IMR-90 (cell line): ENCODE results near the gene CNTN4. TPM values are rescaled to one million over a fixed set of nuclear protein-coding genes. Genes with fewer than 3 reads are reported as not detected.

Experiments
- ATAC-seq: fragments of 200-7000 bp; cut with Tn5 transposase; 2 replicates; pipeline ENCODE4 v1.9.1; 2020; ENCODE audit warnings: low read depth, mild to moderate bottlenecking, moderate library complexity
- BruUV-seq: library from RNA; stranded (reverse); fragments of 400-500 nt; replicated peaks from 2 replicates; lab custom pipeline; 2021; lab: Mats Ljungman, UMichigan
- CTCF ChIA-PET: fragments of 300-600 bp; formaldehyde crosslinking; extraction: SDS; loops from one replicate; lab custom pipeline; 2021; ENCODE audit warnings: antibody characterized with exemption; lab: Yijun Ruan, JAX
- POLR2A ChIA-PET: fragments of 300-600 bp; sonication (Branson Sonifier 250); formaldehyde crosslinking; loops from one replicate; lab custom pipeline; 2022; ENCODE audit warnings: antibody characterized with exemption; ENCODE audit not compliant: unreplicated experiment; lab: Charles Lee
- DNase-seq: peaks from one replicate; pipeline ENCODE4 v3.0.0; 2013
- H2AFZ ChIP-seq: replicated peaks from 2 replicates; pipeline ENCODE3; 2013; ENCODE audit warnings: low read length, mild to moderate bottlenecking; ENCODE audit not compliant: poor library complexity
- H2AK5ac ChIP-seq: 2 replicates; pipeline ENCODE4 v1.6.1; 2013; ENCODE audit warnings: low read depth, low read length, inconsistent platforms
- H2AK9ac ChIP-seq: replicated peaks from 2 replicates; pipeline ENCODE3; 2013; ENCODE audit warnings: mild to moderate bottlenecking, low read depth, low read length, moderate library complexity; ENCODE audit not compliant: poor library complexity
- H2BK120ac ChIP-seq: 2 replicates; pipeline ENCODE4 v1.6.1; 2013; ENCODE audit warnings: low read depth, low read length, inconsistent platforms
- H2BK15ac ChIP-seq: 3 replicates; pipeline ENCODE4 v1.6.1; 2013; ENCODE audit warnings: low read depth, low read length, inconsistent platforms
- H2BK20ac ChIP-seq: 2 replicates; pipeline ENCODE4 v1.6.1; 2013; ENCODE audit warnings: low read depth, mild to moderate bottlenecking, inconsistent platforms, low read length, moderate library complexity
- H2BK5ac ChIP-seq: 2 replicates; pipeline ENCODE4 v1.6.1; 2013; ENCODE audit warnings: mild to moderate bottlenecking, low read depth, low read length, inconsistent platforms; ENCODE audit not compliant: poor library complexity, severe bottlenecking
- H3K14ac ChIP-seq: replicated peaks from 2 replicates; pipeline ENCODE4 v1.6.1; 2013; ENCODE audit warnings: low read depth, low read length, inconsistent platforms
- H3K18ac ChIP-seq: 2 replicates; pipeline ENCODE4 v1.6.1; 2013; ENCODE audit warnings: low read depth, low read length, control low read depth
- H3K23ac ChIP-seq: 2 replicates; pipeline ENCODE4 v1.6.1; 2013; ENCODE audit warnings: low read depth, low read length, inconsistent platforms
- H3K27ac ChIP-seq: 2 replicates; pipeline ENCODE4 v1.5.1; 2013; ENCODE audit warnings: mild to moderate bottlenecking, control low read depth, low read length; ENCODE audit not compliant: insufficient read depth
- H3K27me3 ChIP-seq: 2 replicates; pipeline ENCODE4 v1.6.1; 2013; ENCODE audit warnings: low read length; ENCODE audit not compliant: control insufficient read depth, insufficient read depth
- H3K36me3 ChIP-seq: 2 replicates; pipeline ENCODE4 v1.6.1; 2013; ENCODE audit warnings: low read length, mixed read lengths; ENCODE audit not compliant: control insufficient read depth, insufficient read depth
- H3K4ac ChIP-seq: 2 replicates; pipeline ENCODE4 v1.6.1; 2013; ENCODE audit warnings: low read depth, low read length, inconsistent platforms
- H3K4me1 ChIP-seq: 2 replicates; pipeline ENCODE4 v1.6.1; 2013; ENCODE audit warnings: low read length, mixed read lengths; ENCODE audit not compliant: control insufficient read depth, insufficient read depth
- H3K4me2 ChIP-seq: 2 replicates; pipeline ENCODE4 v1.6.1; 2013; ENCODE audit warnings: low read depth, mild to moderate bottlenecking, control low read depth, low read length, moderate library complexity
- H3K4me3 ChIP-seq: 2 replicates; pipeline ENCODE4 v1.5.1; 2013; ENCODE audit warnings: low read depth, mild to moderate bottlenecking, control low read depth, low read length, moderate library complexity; ENCODE audit not compliant: insufficient read depth
- H3K56ac ChIP-seq: 2 replicates; pipeline ENCODE4 v1.6.1; 2013; ENCODE audit warnings: low read length, inconsistent platforms; ENCODE audit not compliant: insufficient read depth; ENCODE audit errors: extremely low read depth
- H3K79me1 ChIP-seq, 2 experiments: 2 replicates each; pipeline ENCODE4 v1.6.1; 2013; ENCODE audit warnings: low read length in 2 of 2, inconsistent platforms in 1 of 2, low read depth in 1 of 2
- H3K9ac ChIP-seq: 2 replicates; pipeline ENCODE4 v1.6.1; 2013; ENCODE audit warnings: low read depth, low read length, control low read depth
- H3K9me1 ChIP-seq: 2 replicates; pipeline ENCODE4 v1.6.1; 2013; ENCODE audit warnings: low read length, inconsistent platforms; ENCODE audit not compliant: insufficient read depth
- H3K9me3 ChIP-seq: 2 replicates; pipeline ENCODE4 v1.6.1; 2013; ENCODE audit warnings: low read length; ENCODE audit not compliant: control insufficient read depth, insufficient read depth
- H4K20me1 ChIP-seq: 2 replicates; pipeline ENCODE4 v1.6.1; 2013; ENCODE audit warnings: low read length, inconsistent platforms; ENCODE audit not compliant: insufficient read depth
- H4K5ac ChIP-seq: 2 replicates; pipeline ENCODE4 v1.6.1; 2013; ENCODE audit warnings: mild to moderate bottlenecking, low read depth, low read length, control low read depth
- H4K8ac ChIP-seq, 2 experiments: 2 replicates each; pipeline ENCODE4 v1.6.1; 2013; ENCODE audit warnings: low read depth in 2 of 2, low read length in 2 of 2, control low read depth in 1 of 2, inconsistent platforms in 1 of 2
- H4K91ac ChIP-seq: 2 replicates; pipeline ENCODE4 v1.6.1; 2013; ENCODE audit warnings: low read depth, low read length, inconsistent platforms; ENCODE audit not compliant: insufficient read depth
- BHLHE40 ChIP-seq: fragments of 150-350 bp; IDR thresholded peaks from 2 replicates; pipeline ENCODE4 v1.6.1; 2016; ENCODE audit warnings: mild to moderate bottlenecking, low read depth, low read length
- CEBPB ChIP-seq: IDR thresholded peaks from 2 replicates; pipeline ENCODE4 v1.6.1; 2012; ENCODE audit warnings: low read depth, low read length, improper control_type of control experiment
- CHD1 ChIP-seq: IDR thresholded peaks from 2 replicates; pipeline ENCODE4 v1.6.1; 2012; ENCODE audit warnings: low read depth, low read length, improper control_type of control experiment
- CTCF ChIP-seq: conservative IDR thresholded peaks from 2 replicates; pipeline ENCODE4 v1.5.1; 2012; ENCODE audit warnings: mild to moderate bottlenecking, low read depth, low read length, improper control_type of control experiment
- ELK1 ChIP-seq: fragments of 150-350 bp; IDR thresholded peaks from 2 replicates; pipeline ENCODE4 v1.6.1; 2016; ENCODE audit warnings: low read depth, mild to moderate bottlenecking, low read length, moderate library complexity, borderline replicate concordance
- FOS ChIP-seq: fragments of 150-350 bp; IDR thresholded peaks from 2 replicates; pipeline ENCODE4 v1.6.1; 2016; ENCODE audit warnings: low read depth, low read length
- MAFK ChIP-seq: IDR thresholded peaks from 2 replicates; pipeline ENCODE4 v1.6.1; 2012; ENCODE audit warnings: low read depth, low read length, improper control_type of control experiment
- MAZ ChIP-seq: IDR thresholded peaks from 2 replicates; pipeline ENCODE4 v1.6.1; 2012; ENCODE audit warnings: low read depth, mild to moderate bottlenecking, low read length, improper control_type of control experiment, moderate library complexity, borderline replicate concordance
- MXI1 ChIP-seq: IDR thresholded peaks from 2 replicates; pipeline ENCODE4 v1.6.1; 2012; ENCODE audit warnings: low read depth, mild to moderate bottlenecking, low read length, moderate library complexity, borderline replicate concordance
- NFE2L2 ChIP-seq: fragments of 150-350 bp; IDR thresholded peaks from 2 replicates; pipeline ENCODE4 v1.6.1; 2016; ENCODE audit warnings: low read depth, mild to moderate bottlenecking, low read length
- POLR2A ChIP-seq: IDR thresholded peaks from 2 replicates; pipeline ENCODE4 v1.6.1; 2012; ENCODE audit warnings: mild to moderate bottlenecking, low read depth, low read length
- RAD21 ChIP-seq: IDR thresholded peaks from 2 replicates; pipeline ENCODE4 v1.6.1; 2012; ENCODE audit warnings: low read length, improper control_type of control experiment
- RCOR1 ChIP-seq: IDR thresholded peaks from 2 replicates; pipeline ENCODE4 v1.6.1; 2012; ENCODE audit warnings: mild to moderate bottlenecking, low read length, improper control_type of control experiment; ENCODE audit not compliant: insufficient replicate concordance
- RFX5 ChIP-seq: IDR thresholded peaks from 2 replicates; pipeline ENCODE4 v1.8.0; 2012; ENCODE audit warnings: low read depth, mild to moderate bottlenecking, low read length, moderate library complexity
- SMC3 ChIP-seq: fragments of 150-350 bp; IDR thresholded peaks from 2 replicates; pipeline ENCODE4 v1.6.1; 2016; ENCODE audit warnings: low read depth, mild to moderate bottlenecking, antibody characterized with exemption, low read length, moderate library complexity
- USF2 ChIP-seq: fragments of 150-350 bp; IDR thresholded peaks from 2 replicates; pipeline ENCODE4 v1.6.1; 2017; ENCODE audit warnings: mild to moderate bottlenecking, antibody characterized with exemption, low read length, low read depth
- WGBS, 2 experiments: methylation state at CpG; one replicate each; pipeline versions ENCODE4 v1.1.5 to v1.1.7; 2013; ENCODE audit warnings: missing lambda C conversion rate in 2 of 2; ENCODE audit not compliant: insufficient read length in 1 of 2; ENCODE audit errors: extremely low coverage in 2 of 2; 5-methylcytosine and 5-hydroxymethylcytosine counted together
- dilution Hi-C: fragments of 300-500 bp; cut with HindIII; formaldehyde crosslinking; loops from one replicate; pipeline ENCODE4 v1.14.3; 2018; ENCODE audit warnings: low sequenced_read_pairs; ENCODE audit not compliant: unreplicated experiment
- in situ Hi-C: fragments of 300-500 bp; cut with MboI; formaldehyde crosslinking; loops from 3 replicates; pipeline ENCODE4 v1.14.3; 2019; ENCODE audit warnings: low sequenced_read_pairs, inconsistent platforms, mixed read lengths
- intact Hi-C: fragments of 100-400 bp; cut with micrococcal nuclease; formaldehyde crosslinking; loops from 2 replicates; pipeline ENCODE4 v1.10.0; 2022
- polyA plus RNA-seq, 3 experiments: library from polyadenylated mRNA; depleted of rRNA; stranded (reverse); fragments of >200 nt; gene quantifications; 2 replicates each; pipeline ENCODE4 v1.2.3, GENCODE V29; 2012; ENCODE audit warnings: low replicate concordance in 1 of 3
- total RNA-seq: library from RNA; depleted of rRNA; stranded (reverse); fragments of >200 nt; gene quantifications from 2 replicates; pipeline ENCODE4 v1.2.3, GENCODE V29; 2012

The CNTN4 gene
- total and polyA plus RNA-seq, 2 of the 4 experiments (the other 2 are of a cell fraction) = under 0.01 TPM; not detected in 1

- H3K4ac ChIP-seq = no peak overlapping the region
- H2AK9ac ChIP-seq = no peak overlapping the region
- no peak overlapping the region for H2BK120ac ChIP-seq
- no peak overlapping the region for H3K27ac ChIP-seq
- no CpG with 5 or more reads among the region's 5 CpGs for whole genome bisulfite sequencing, 2 experiments
- no peaks in the 10 kb centered on the region for H3K79me1 ChIP-seq
- dilution Hi-C loops = no loop called here
- DNase-seq (no peak), ATAC-seq (no peak)
- no peak overlapping the region for H2BK5ac ChIP-seq
- H3K18ac ChIP-seq = no peak overlapping the region
- no peak overlapping the region for H4K8ac ChIP-seq
- ChIA-PET POLR2A (no interaction called here), CTCF (no interaction called here)
- no peak overlapping the region for H3K4me3 ChIP-seq
- H2BK20ac ChIP-seq = no peak overlapping the region
- H4K5ac ChIP-seq = no peak overlapping the region
- peaks cover 7% of the 10 kb centered on the region for H3K9me3 ChIP-seq
- H2BK15ac ChIP-seq = no peak overlapping the region
- H3K14ac ChIP-seq = no peak overlapping the region
- no peaks in the 10 kb centered on the region for H3K9me1 ChIP-seq
- H3K9ac ChIP-seq = no peak overlapping the region
- H3K4me1 ChIP-seq = no peaks in the 10 kb centered on the region
- no peak overlapping the region for H3K4me2 ChIP-seq
- no peak for TF ChIP-seq USF2
- no peak for TF ChIP-seq RCOR1
- no peak for TF ChIP-seq RAD21
- TF ChIP-seq SMC3 = no peak
- TF ChIP-seq ELK1 = no peak
- no peak for TF ChIP-seq POLR2A
- no peak for TF ChIP-seq MXI1
- TF ChIP-seq NFE2L2 = no peak
- no peak for TF ChIP-seq MAFK
- no peak for TF ChIP-seq CEBPB
- TF ChIP-seq CTCF = no peak
- TF ChIP-seq MAZ = no peak
- no peak for TF ChIP-seq CHD1
- no peak for TF ChIP-seq RFX5
- TF ChIP-seq FOS = no peak
- no peak for TF ChIP-seq BHLHE40
- H3K56ac ChIP-seq = no peak overlapping the region
- H2AFZ ChIP-seq = no peak overlapping the region
- H3K27me3 ChIP-seq = no peaks in the 10 kb centered on the region
- no peak overlapping the region for H3K23ac ChIP-seq
- no peak overlapping the region for H4K91ac ChIP-seq
- no peak overlapping the region for H2AK5ac ChIP-seq
- in situ Hi-C loops = no loop called here
- H4K20me1 ChIP-seq = no peaks in the 10 kb centered on the region
- intact Hi-C loops = no loop called here
- BruUV-seq = no TSS peak
- H3K36me3 ChIP-seq = no peaks in the 10 kb centered on the region
Observed at GRCh38 chr3:2822611-2823010, 723.9 kb downstream of the CNTN4 start.
